Immature natural killer cell (primary cell): ENCODE data around the gene ANO4. TPM values are rescaled to one million over a fixed set of nuclear protein-coding genes. Genes with fewer than 3 reads are reported as not detected.
"Not testable (repeated sequence)": the region's sequence is repeated elsewhere in the genome, so short reads cannot be mapped to it uniquely, and the experiment has no call there.

ENCODE experiments used
- DNase-seq, 3 donors: peaks; one replicate each; pipeline ENCODE4 v3.0.0; 2022; ENCODE audit warnings: mixed read lengths in 1 of 3
- H3K27ac Mint-ChIP-seq, 6 donors: one replicate each; pipeline ENCODE4 v1.8.0; 2020; ENCODE audit warnings: mixed read lengths in 6 of 6, mild to moderate bottlenecking in 5 of 6, inconsistent platforms in 4 of 6, moderate library complexity in 3 of 6
- H3K27me3 Mint-ChIP-seq, 3 donors: one replicate each; pipeline ENCODE4 v1.8.0; 2020 to 2021; ENCODE audit warnings: low read depth in 3 of 3, mild to moderate bottlenecking in 3 of 3, mixed read lengths in 3 of 3, moderate library complexity in 3 of 3, inconsistent platforms in 1 of 3
- H3K36me3 Mint-ChIP-seq, 3 donors: one replicate each; pipeline ENCODE4 v1.8.0; 2020; ENCODE audit warnings: mixed read lengths in 3 of 3, inconsistent platforms in 2 of 3, mild to moderate bottlenecking in 2 of 3
- H3K4me1 Mint-ChIP-seq, 2 donors: one replicate each; pipeline ENCODE4 v1.8.0; 2020; ENCODE audit warnings: inconsistent platforms in 2 of 2, mild to moderate bottlenecking in 2 of 2, mixed read lengths in 2 of 2, moderate library complexity in 1 of 2
- H3K4me3 Mint-ChIP-seq, 5 donors: one replicate each; pipeline ENCODE4 v1.8.0; 2020; ENCODE audit warnings: mild to moderate bottlenecking in 5 of 5, mixed read lengths in 5 of 5, inconsistent platforms in 3 of 5, moderate library complexity in 3 of 5
- H3K9me3 Mint-ChIP-seq, 6 donors: one replicate each; pipeline ENCODE4 v1.8.0; 2020; ENCODE audit warnings: mild to moderate bottlenecking in 6 of 6, mixed read lengths in 6 of 6, inconsistent platforms in 4 of 6, moderate library complexity in 3 of 6
- polyA plus RNA-seq, 3 donors: library from polyadenylated mRNA; unstranded; fragments of 300-500 nt; fragmentation: Illumina TruSeq; gene quantifications; one replicate each; pipeline ENCODE4 v1.2.3, GENCODE V29; 2021

ANO4 gene
- polyA plus RNA-seq, 3 donors from 2014 or later = not detected

GRCh38 chr12:101068836-101069235 is 274.3 kb downstream of the ANO4 start:
- no peak overlapping the region for H3K27ac Mint-ChIP-seq
- DNase-seq = no peak
- H3K9me3 Mint-ChIP-seq = peaks cover 0 to 27% (median 3%) of the 10 kb centered on the region in 6 donors
- no peaks in the 10 kb centered on the region for H3K36me3 Mint-ChIP-seq
- H3K4me1 Mint-ChIP-seq = no peaks in the 10 kb centered on the region
- peaks cover 0 to 5% (median 0%) of the 10 kb centered on the region in 3 donors for H3K27me3 Mint-ChIP-seq
- H3K4me3 Mint-ChIP-seq = no peak overlapping the region

GRCh38 chr12:101074940-101075680 is 280.5 kb downstream of the ANO4 start:
- H3K4me3 Mint-ChIP-seq = no peak overlapping the region
- peaks cover 0 to 5% (median 2%) of the 10 kb centered on the region in 3 donors for H3K27me3 Mint-ChIP-seq
- H3K9me3 Mint-ChIP-seq = peaks cover 0 to 6% (median 0%) of the 10 kb centered on the region in 6 donors
- H3K27ac Mint-ChIP-seq = no peak overlapping the region
- no peak for DNase-seq
- H3K36me3 Mint-ChIP-seq = no peaks in the 10 kb centered on the region
- no peaks in the 10 kb centered on the region for H3K4me1 Mint-ChIP-seq

- peaks cover 0 to 3% (median 0%) of the 10 kb centered on the region in 6 donors for H3K9me3 Mint-ChIP-seq
- H3K4me3 Mint-ChIP-seq = no peak overlapping the region
- peaks cover 0 to 2% (median 2%) of the 10 kb centered on the region in 3 donors for H3K27me3 Mint-ChIP-seq
- DNase-seq = no peak
- no peaks in the 10 kb centered on the region for H3K4me1 Mint-ChIP-seq
- H3K27ac Mint-ChIP-seq = no peak overlapping the region
- no peaks in the 10 kb centered on the region for H3K36me3 Mint-ChIP-seq
Measured at GRCh38 chr12:101076921-101077320, 282.3 kb downstream of the ANO4 start.

GRCh38 chr12:101077791-101078528 is 283.4 kb downstream of the ANO4 start:
- peaks cover 0 to 3% (median 0%) of the 10 kb centered on the region in 3 donors for H3K36me3 Mint-ChIP-seq
- no peak overlapping the region for H3K27ac Mint-ChIP-seq
- no peaks in the 10 kb centered on the region for H3K4me1 Mint-ChIP-seq
- H3K4me3 Mint-ChIP-seq = no peak overlapping the region
- DNase-seq = no peak
- peaks cover 0 to 5% (median 0%) of the 10 kb centered on the region in 6 donors for H3K9me3 Mint-ChIP-seq
- peaks cover 2 to 3% (median 2%) of the 10 kb centered on the region in 3 donors for H3K27me3 Mint-ChIP-seq

GRCh38 chr12:101078536-101079285 is 284.1 kb downstream of the ANO4 start:
- no peak for DNase-seq
- Mint-ChIP-seq H3K27ac (no peak overlapping the region), H3K36me3 (peaks cover 0 to 3% (median 0%) of the 10 kb centered on the region in 3 donors), H3K4me1 (no peaks in the 10 kb centered on the region), H3K4me3 (no peak overlapping the region), H3K9me3 (peaks cover 0 to 5% (median 0%) of the 10 kb centered on the region in 6 donors), H3K27me3 (peaks cover 2 to 3% (median 2%) of the 10 kb centered on the region in 3 donors)

GRCh38 chr12:101082706-101083105 is 288.1 kb downstream of the ANO4 start:
- H3K4me1 Mint-ChIP-seq = no peaks in the 10 kb centered on the region
- peaks cover 0 to 3% (median 0%) of the 10 kb centered on the region in 3 donors for H3K36me3 Mint-ChIP-seq
- no peak for DNase-seq
- no peak overlapping the region for H3K27ac Mint-ChIP-seq
- peaks cover 0 to 5% (median 2%) of the 10 kb centered on the region in 6 donors for H3K9me3 Mint-ChIP-seq
- peaks cover 0 to 3% (median 2%) of the 10 kb centered on the region in 3 donors for H3K27me3 Mint-ChIP-seq
- no peak overlapping the region for H3K4me3 Mint-ChIP-seq

- H3K27ac Mint-ChIP-seq = no peak overlapping the region
- no peaks in the 10 kb centered on the region for H3K4me1 Mint-ChIP-seq
- no peak for DNase-seq
- H3K27me3 Mint-ChIP-seq = peaks cover 0 to 3% (median 2%) of the 10 kb centered on the region in 3 donors
- H3K9me3 Mint-ChIP-seq = peaks cover 0 to 5% (median 3%) of the 10 kb centered on the region in 6 donors
- peaks cover 0 to 4% (median 3%) of the 10 kb centered on the region in 3 donors for H3K36me3 Mint-ChIP-seq
- H3K4me3 Mint-ChIP-seq = no peak overlapping the region
Measured at GRCh38 chr12:101086490-101087135, 292.0 kb downstream of the ANO4 start.

- Mint-ChIP-seq H3K9me3 (peaks cover 0 to 5% (median under 1%) of the 10 kb centered on the region in 6 donors), H3K4me1 (no peaks in the 10 kb centered on the region), H3K27me3 (peaks cover 0 to 2% (median 0%) of the 10 kb centered on the region in 3 donors)
Measured at GRCh38 chr12:101087920-101088319, 293.3 kb downstream of the ANO4 start.

GRCh38 chr12:101089271-101089670 is 294.7 kb downstream of the ANO4 start:
- Mint-ChIP-seq H3K27me3 (peaks cover 0 to 2% (median 0%) of the 10 kb centered on the region in 3 donors), H3K27ac (no peak overlapping the region), H3K36me3 (peaks cover 0 to 4% (median 0%) of the 10 kb centered on the region in 3 donors), H3K4me3 (no peak overlapping the region), H3K9me3 (peaks cover 0 to 3% (median under 1%) of the 10 kb centered on the region in 6 donors), H3K4me1 (no peaks in the 10 kb centered on the region)
- no peak for DNase-seq

More at GRCh38 chr12:101087920-101088319, 293.3 kb downstream of the ANO4 start:
- DNase-seq = no peak
- Mint-ChIP-seq H3K4me3 (no peak overlapping the region), H3K36me3 (peaks cover 0 to 4% (median 0%) of the 10 kb centered on the region in 3 donors), H3K27ac (no peak overlapping the region)

GRCh38 chr12:101090222-101090621 is 295.6 kb downstream of the ANO4 start:
- not testable (repeated sequence) for H3K4me1 Mint-ChIP-seq, H3K27me3 Mint-ChIP-seq, H3K4me3 Mint-ChIP-seq, H3K36me3 Mint-ChIP-seq, H3K27ac Mint-ChIP-seq, DNase-seq, H3K9me3 Mint-ChIP-seq

GRCh38 chr12:101097829-101098580 is 303.4 kb downstream of the ANO4 start:
- no peak overlapping the region for H3K27ac Mint-ChIP-seq
- no peaks in the 10 kb centered on the region for H3K4me1 Mint-ChIP-seq
- H3K4me3 Mint-ChIP-seq = no peak overlapping the region
- no peak for DNase-seq
- H3K36me3 Mint-ChIP-seq = no peaks in the 10 kb centered on the region
- H3K27me3 Mint-ChIP-seq = no peaks in the 10 kb centered on the region
- H3K9me3 Mint-ChIP-seq = peaks cover 0 to 6% (median 0%) of the 10 kb centered on the region in 6 donors

GRCh38 chr12:101107032-101107763 is 312.6 kb downstream of the ANO4 start:
- no peak overlapping the region for H3K4me3 Mint-ChIP-seq
- DNase-seq = no peak
- no peaks in the 10 kb centered on the region for H3K4me1 Mint-ChIP-seq
- H3K9me3 Mint-ChIP-seq = peaks cover 0 to 6% (median 2%) of the 10 kb centered on the region in 6 donors
- peaks cover 0 to 5% (median 2%) of the 10 kb centered on the region in 3 donors for H3K27me3 Mint-ChIP-seq
- H3K36me3 Mint-ChIP-seq = no peaks in the 10 kb centered on the region
- H3K27ac Mint-ChIP-seq = no peak overlapping the region
